Measurements from ENCODE around the gene DTX3.

DNA sequence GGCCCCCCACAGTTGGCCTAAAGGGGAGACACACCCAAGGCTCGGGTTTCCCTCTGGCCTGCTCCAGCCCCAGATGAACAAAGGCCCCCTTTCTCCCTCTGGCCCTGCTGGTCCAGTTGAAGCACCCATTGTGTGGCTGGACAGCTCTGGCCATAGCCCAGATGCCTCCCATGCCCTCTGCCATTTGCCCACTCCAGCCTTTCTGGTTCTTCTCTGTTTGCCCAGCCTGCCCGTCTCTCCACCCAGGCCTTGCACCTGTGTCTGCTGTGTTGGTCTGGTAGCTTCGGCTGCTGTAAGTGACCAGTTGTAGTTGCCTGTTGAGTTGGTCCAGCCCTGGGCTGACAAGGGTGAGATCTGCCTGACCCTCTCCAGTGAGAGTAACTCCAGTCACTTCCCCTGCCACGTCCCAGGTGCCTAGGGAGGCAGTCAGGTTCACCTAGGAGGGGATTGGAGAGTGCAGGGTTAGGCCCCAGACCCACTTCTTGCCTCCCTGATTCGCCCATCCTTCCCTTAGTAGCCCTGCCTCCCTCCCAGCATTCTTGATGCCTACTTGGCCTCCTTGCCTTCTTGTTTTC, 25.4 kb downstream of the DTX3 start:
- TF ChIP-seq, protein P1, sequence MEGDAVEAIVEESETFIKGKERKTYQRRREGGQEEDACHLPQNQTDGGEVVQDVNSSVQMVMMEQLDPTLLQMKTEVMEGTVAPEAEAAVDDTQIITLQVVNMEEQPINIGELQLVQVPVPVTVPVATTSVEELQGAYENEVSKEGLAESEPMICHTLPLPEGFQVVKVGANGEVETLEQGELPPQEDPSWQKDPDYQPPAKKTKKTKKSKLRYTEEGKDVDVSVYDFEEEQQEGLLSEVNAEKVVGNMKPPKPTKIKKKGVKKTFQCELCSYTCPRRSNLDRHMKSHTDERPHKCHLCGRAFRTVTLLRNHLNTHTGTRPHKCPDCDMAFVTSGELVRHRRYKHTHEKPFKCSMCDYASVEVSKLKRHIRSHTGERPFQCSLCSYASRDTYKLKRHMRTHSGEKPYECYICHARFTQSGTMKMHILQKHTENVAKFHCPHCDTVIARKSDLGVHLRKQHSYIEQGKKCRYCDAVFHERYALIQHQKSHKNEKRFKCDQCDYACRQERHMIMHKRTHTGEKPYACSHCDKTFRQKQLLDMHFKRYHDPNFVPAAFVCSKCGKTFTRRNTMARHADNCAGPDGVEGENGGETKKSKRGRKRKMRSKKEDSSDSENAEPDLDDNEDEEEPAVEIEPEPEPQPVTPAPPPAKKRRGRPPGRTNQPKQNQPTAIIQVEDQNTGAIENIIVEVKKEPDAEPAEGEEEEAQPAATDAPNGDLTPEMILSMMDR (IDR thresholded peaks at IDR 0.05; ENCODE audit: insufficient read depth, low read depth, low read length), result no peak
- no peak for TF ChIP-seq EZH2 (IDR thresholded peaks at IDR 0.05; ENCODE audit: insufficient read depth, low read length)
